Esophagus muscularis mucosa (tissue), 4 donors: Measurements from ENCODE around the gene PLGRKT. TPM values are rescaled to one million over a fixed set of nuclear protein-coding genes. Genes with fewer than 3 reads are reported as not detected.

Experiments
- DNase-seq: peaks from one replicate; pipeline ENCODE4 v3.0.0-alpha.2; 2017; ENCODE audit errors: extremely low spot score
- H3K27ac ChIP-seq, 4 donors: fragments of 200-600 bp; sonication (generic); replicated peaks in 1 of 4; 1 replicate in 3 of 4; 2 replicates in 1 of 4; pipeline ENCODE4 v1.5.1; 2016 to 2019; ENCODE audit warnings: mild to moderate bottlenecking in 1 of 4
- H3K27me3 ChIP-seq, 4 donors: fragments of 200-600 bp; sonication (generic); one replicate each; pipeline versions ENCODE4 v1.5.1 to v1.6.0; 2016 to 2019
- H3K36me3 ChIP-seq, 4 donors: fragments of 200-600 bp; sonication (generic); one replicate each; pipeline ENCODE4 v1.5.1; 2016 to 2019
- H3K4me1 ChIP-seq, 4 donors: fragments of 200-600 bp; sonication (generic); one replicate each; pipeline ENCODE4 v1.5.1; 2016 to 2019
- H3K4me3 ChIP-seq, 4 donors: fragments of 200-600 bp; sonication (generic); 1 replicate in 2 of 4; 2 replicates in 2 of 4; pipeline ENCODE4 v1.5.1; 2016 to 2019; ENCODE audit warnings: mild to moderate bottlenecking in 4 of 4, moderate library complexity in 1 of 4
- H3K9me3 ChIP-seq, 4 donors: fragments of 200-600 bp; sonication (generic); 1 replicate in 3 of 4; 2 replicates in 1 of 4; pipeline ENCODE4 v1.5.1; 2016 to 2019
- CTCF ChIP-seq, 3 experiments: fragments of 200-600 bp in 2 of 3; fragments of 450-650 bp in 1 of 3; sonication (generic) in 2 of 3; IDR thresholded peaks; one replicate each; pipeline ENCODE4 v1.5.1; 2017 to 2019; ENCODE audit warnings: antibody characterized with exemption in 3 of 3, mild to moderate bottlenecking in 2 of 3, moderate library complexity in 1 of 3
- EP300 ChIP-seq: sonication (generic); formaldehyde crosslinking; IDR thresholded peaks from one replicate; pipeline ENCODE4 v1.6.1; 2017; ENCODE audit warnings: antibody characterized with exemption
- POLR2A ChIP-seq: fragments of 450-650 bp; IDR thresholded peaks from one replicate; pipeline ENCODE4 v1.6.1; 2017; ENCODE audit warnings: antibody characterized with exemption, moderate library complexity, mild to moderate bottlenecking, low read depth
- POLR2AphosphoS5 ChIP-seq, 2 donors: sonication (generic); formaldehyde crosslinking; IDR thresholded peaks; one replicate each; pipeline ENCODE4 v1.6.1; 2017; ENCODE audit warnings: antibody characterized with exemption in 2 of 2
- WGBS: methylation state at CpG from one replicate; pipeline ENCODE4 v1.1.5; 2018; 5-methylcytosine and 5-hydroxymethylcytosine counted together
- intact Hi-C: fragments of 100-400 bp; cut with DNase I; formaldehyde crosslinking; loops from one replicate; pipeline ENCODE4 v1.15.1; 2023
- total RNA-seq, 4 donors: library from RNA; depleted of rRNA; stranded (reverse); fragments of >200 nt; gene quantifications; one replicate each; pipeline versions ENCODE4 v1.1.0 to v1.2.1, GENCODE V29; 2016

PLGRKT gene
- total RNA-seq, 4 donors from 2014 or later: 11.1 to 18.3 (median 11.7) TPM

GRCh38 chr9:5422276-5422675, 15.4 kb downstream of the PLGRKT start:
- no peak overlapping the region for H3K27ac ChIP-seq
- no peak for TF ChIP-seq POLR2AphosphoS5 (IDR thresholded peaks at IDR 0.05)
- no peak for TF ChIP-seq CTCF (IDR thresholded peaks at IDR 0.05)
- TF ChIP-seq POLR2A: no peak
- no peak for TF ChIP-seq EP300
- WGBS: 71% methylated on average over 1 of the region's 1 CpG
- H3K9me3 ChIP-seq: no peaks in the 10 kb centered on the region
- DNase-seq: no peak
- intact Hi-C loops: loop anchor here (10.0 kb wide), 1 partner anchor 667 kb away; no protein-coding TSS in a partner anchor
- no peak overlapping the region for H3K4me3 ChIP-seq
- H3K4me1 ChIP-seq: no peaks in the 10 kb centered on the region
- H3K36me3 ChIP-seq: peaks cover 5 to 12% (median 12%) of the 10 kb centered on the region in 4 donors
- no peaks in the 10 kb centered on the region for H3K27me3 ChIP-seq

GRCh38 chr9:5421163-5421562, 16.6 kb downstream of the PLGRKT start:
- WGBS: 83% methylated on average over 2 of the region's 2 CpGs
- intact Hi-C loops: loop anchor here (10.0 kb wide), 1 partner anchor 666 kb away; no protein-coding TSS in a partner anchor
- H3K27me3 ChIP-seq: no peaks in the 10 kb centered on the region

GRCh38 chr9:5419987-5420386, 17.7 kb downstream of the PLGRKT start:
- DNase-seq: no peak
- intact Hi-C loops: loop anchor here (10.0 kb wide), 1 partner anchor 665 kb away; no protein-coding TSS in a partner anchor
- H3K27ac ChIP-seq: no peak overlapping the region
- H3K27me3 ChIP-seq: no peaks in the 10 kb centered on the region
- TF ChIP-seq POLR2A (no peak), POLR2AphosphoS5 (IDR thresholded peaks at IDR 0.05) (no peak), EP300 (no peak), CTCF (IDR thresholded peaks at IDR 0.05) (no peak)
- H3K9me3 ChIP-seq: no peaks in the 10 kb centered on the region
- peaks cover 5 to 12% (median 12%) of the 10 kb centered on the region in 4 donors for H3K36me3 ChIP-seq
- no peaks in the 10 kb centered on the region for H3K4me1 ChIP-seq
- H3K4me3 ChIP-seq: no peak overlapping the region

More at GRCh38 chr9:5421163-5421562, 16.6 kb downstream of the PLGRKT start:
- Histone ChIP-seq H3K9me3 (no peaks in the 10 kb centered on the region), H3K4me1 (no peaks in the 10 kb centered on the region), H3K27ac (no peak overlapping the region), H3K4me3 (no peak overlapping the region), H3K36me3 (peaks cover 5 to 12% (median 12%) of the 10 kb centered on the region in 4 donors)
- no peak for TF ChIP-seq EP300
- no peak for TF ChIP-seq CTCF (IDR thresholded peaks at IDR 0.05)
- no peak for TF ChIP-seq POLR2A
- no peak for TF ChIP-seq POLR2AphosphoS5 (IDR thresholded peaks at IDR 0.05)
- no peak for DNase-seq

GRCh38 chr9:5418481-5418880, 19.2 kb downstream of the PLGRKT start:
- H3K4me3 ChIP-seq: no peak overlapping the region
- 94% methylated on average over 9 of the region's 20 CpGs for WGBS
- H3K27me3 ChIP-seq: no peaks in the 10 kb centered on the region
- peaks cover 5 to 12% (median 12%) of the 10 kb centered on the region in 4 donors for H3K36me3 ChIP-seq
- TF ChIP-seq POLR2A: no peak
- no peak for TF ChIP-seq POLR2AphosphoS5 (IDR thresholded peaks at IDR 0.05)
- TF ChIP-seq EP300: no peak
- TF ChIP-seq CTCF (IDR thresholded peaks at IDR 0.05): no peak
- no peak for DNase-seq
- intact Hi-C loops: no loop called here
- H3K4me1 ChIP-seq: no peaks in the 10 kb centered on the region
- no peaks in the 10 kb centered on the region for H3K9me3 ChIP-seq
- no peak overlapping the region for H3K27ac ChIP-seq

GRCh38 chr9:5416953-5417352, 20.8 kb downstream of the PLGRKT start:
- H3K9me3 ChIP-seq: no peaks in the 10 kb centered on the region
- no peak for DNase-seq
- peaks cover 5 to 12% (median 12%) of the 10 kb centered on the region in 4 donors for H3K36me3 ChIP-seq
- no peaks in the 10 kb centered on the region for H3K4me1 ChIP-seq
- no peak for TF ChIP-seq POLR2AphosphoS5 (IDR thresholded peaks at IDR 0.05)
- TF ChIP-seq CTCF (IDR thresholded peaks at IDR 0.05): no peak
- no peak for TF ChIP-seq POLR2A
- no peak for TF ChIP-seq EP300
- 78% methylated on average over 3 of the region's 3 CpGs for WGBS
- H3K27me3 ChIP-seq: no peaks in the 10 kb centered on the region
- no peak overlapping the region for H3K27ac ChIP-seq
- H3K4me3 ChIP-seq: no peak overlapping the region
- intact Hi-C loops: no loop called here
